Right forelimb (tissue), 1 donor: ENCODE results near the gene TUBA8.
"Not testable (repeated sequence)": the region's sequence is repeated elsewhere in the genome, so short reads cannot be mapped to it uniquely, and the experiment has no call there.

ENCODE experiments used
- DNase-seq: peaks from one replicate; pipeline ENCODE4 v3.0.0-alpha.2; 2018

Gene TUBA8

DNA sequence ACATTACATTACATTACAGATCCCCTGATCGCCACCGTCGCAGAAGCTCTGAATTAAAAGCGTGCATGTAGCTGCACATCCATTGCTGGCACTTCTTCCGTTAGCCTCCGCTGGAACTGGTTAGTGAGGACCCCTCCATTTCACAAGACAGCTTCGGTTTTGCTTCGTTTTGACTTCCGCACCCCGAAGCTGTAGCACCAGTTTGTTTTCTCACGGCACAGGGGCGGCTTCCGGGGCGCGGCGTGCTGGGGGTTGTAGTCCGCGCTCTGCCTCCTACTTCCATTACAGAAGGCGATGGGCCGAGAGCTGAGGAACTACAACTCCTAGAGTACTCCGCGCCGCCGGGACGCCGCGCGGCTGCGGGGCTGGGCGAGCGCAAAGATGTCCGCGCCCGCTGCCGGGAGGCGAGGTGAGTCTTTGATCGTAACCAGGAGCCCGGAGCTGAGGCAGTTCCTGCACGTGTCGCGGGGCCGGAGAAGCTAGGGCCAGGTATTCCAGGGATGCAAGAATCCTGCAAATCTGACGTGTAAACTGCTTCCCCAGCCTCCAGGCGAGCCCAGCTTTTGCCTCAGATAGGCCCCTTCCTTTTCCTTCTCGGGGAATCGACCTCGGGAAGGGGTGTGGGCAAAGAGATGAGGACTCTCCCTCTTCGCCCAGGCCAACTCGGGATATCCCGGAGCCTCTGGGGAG lies 32.8 kb upstream of the TUBA8 start, which contains the start of gene PEX26:
PEX26 (plus strand) TSS at position 352 of the 690 bp plus-strand sequence. CDS start 387 bp downstream, outside the sequence.
- DNase-seq = peak; percentile 95

DNA sequence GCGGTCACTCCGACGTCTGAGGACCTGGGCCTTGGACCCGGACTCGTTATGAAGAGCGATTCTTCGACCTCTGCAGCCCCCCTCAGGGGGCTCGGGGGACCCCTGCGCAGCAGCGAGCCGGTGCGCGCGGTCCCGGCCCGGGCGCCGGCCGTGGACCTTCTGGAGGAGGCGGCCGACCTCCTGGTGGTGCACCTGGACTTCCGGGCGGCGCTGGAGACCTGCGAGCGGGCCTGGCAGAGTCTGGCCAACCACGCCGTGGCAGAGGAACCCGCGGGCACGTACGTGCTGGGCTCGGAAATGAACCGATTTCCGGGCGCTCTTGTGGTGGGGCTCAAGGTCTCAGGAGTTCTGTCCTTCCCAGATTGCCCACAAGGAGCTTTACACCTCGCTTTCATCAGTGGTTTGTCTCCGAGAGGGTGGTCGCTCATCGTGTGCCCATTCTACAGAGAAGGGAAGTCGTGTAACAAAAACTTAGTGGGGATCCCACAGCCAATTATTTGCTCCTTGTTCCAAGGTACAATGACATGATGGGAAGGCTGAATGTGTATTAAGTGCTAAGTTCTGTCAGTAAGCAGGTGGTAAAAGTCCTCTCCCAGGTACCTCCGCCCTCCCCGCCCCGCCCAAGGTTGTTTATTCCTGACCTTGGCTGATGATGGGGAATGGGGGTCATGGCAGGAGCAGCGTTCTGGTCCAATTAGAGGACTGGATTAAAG lies 32.1 kb upstream of the TUBA8 start:
- no peak for DNase-seq

DNA sequence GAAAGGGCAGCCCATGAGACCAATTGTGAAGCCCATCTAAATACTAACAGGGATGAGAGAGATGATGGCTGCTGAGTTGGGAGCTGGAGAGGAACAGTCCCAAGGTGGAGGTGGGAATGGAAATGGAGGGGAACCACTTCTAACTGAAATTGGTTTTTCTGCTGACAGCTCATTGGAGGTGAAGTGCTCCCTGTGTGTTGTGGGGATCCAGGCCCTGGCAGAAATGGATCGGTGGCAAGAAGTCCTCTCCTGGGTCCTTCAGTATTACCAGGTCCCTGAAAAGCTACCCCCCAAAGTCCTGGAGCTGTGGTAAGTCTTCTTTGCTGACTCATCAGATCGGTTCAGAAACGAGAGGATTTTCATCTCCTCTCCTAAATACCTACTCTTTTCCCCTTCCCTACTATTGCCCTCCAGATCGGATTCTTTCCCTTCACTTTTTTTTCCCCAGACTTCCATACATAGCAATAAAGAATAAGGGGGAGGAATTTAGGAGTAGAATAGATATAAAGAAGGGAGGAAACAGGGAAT lies 30.8 kb upstream of the TUBA8 start:
- DNase-seq = no peak

DNA sequence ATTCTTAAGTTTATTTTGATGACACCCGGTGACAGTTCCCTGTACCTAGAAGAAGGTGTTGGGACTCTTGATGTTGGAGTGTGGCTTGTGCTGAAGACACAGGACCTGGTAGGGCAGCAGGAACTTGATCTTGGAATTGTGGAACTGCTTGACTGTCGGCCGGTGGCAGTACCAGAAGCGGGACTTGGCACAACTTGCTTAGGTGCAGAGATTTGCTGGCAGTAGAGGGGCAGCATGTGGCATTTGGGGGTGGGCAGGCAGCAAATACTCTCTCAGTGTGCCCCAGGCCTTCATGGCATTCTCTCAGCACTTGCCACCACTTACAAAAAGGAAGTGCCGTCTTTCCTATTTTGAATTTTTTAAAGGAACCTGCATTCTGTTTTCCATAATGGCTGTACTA lies 29.2 kb upstream of the TUBA8 start:
- no peak for DNase-seq

DNA sequence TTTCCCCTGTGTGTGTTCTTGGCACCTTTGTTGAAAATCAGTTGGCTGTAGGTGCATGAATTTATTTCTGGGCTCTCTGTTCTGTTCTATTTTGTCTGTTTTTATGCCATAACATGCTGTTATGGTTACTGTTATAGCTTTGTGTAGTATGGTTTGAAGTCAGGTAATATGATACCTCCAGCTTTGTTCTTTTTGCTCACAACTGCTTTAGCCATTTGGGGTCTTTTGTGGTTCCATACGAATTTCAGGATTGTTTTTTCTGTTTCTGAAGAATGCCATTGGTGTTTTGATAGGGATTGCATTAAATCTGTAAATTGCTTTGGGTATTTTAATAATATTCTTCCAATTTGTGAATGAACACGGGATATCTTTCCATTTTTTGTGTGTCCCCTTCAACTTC lies 28.1 kb upstream of the TUBA8 start:
- DNase-seq = no peak

DNA sequence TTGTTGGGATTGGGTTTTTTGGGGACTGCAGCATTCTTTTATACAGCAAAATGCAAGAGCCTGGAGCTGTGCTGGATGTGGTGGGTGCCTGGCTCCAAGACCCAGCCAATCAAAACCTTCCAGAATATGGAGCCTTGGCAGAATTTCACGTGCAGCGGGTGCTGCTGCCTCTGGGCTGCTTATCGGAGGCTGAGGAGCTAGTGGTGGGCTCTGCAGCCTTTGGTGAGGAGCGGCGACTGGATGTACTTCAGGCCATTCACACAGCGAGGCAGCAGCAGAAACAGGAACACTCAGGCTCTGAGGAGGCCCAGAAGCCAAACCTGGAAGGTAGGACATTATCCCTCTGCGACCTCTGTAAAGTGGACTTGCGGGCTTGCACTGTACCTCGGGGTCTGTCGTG lies 27.2 kb upstream of the TUBA8 start:
- no peak for DNase-seq

DNA sequence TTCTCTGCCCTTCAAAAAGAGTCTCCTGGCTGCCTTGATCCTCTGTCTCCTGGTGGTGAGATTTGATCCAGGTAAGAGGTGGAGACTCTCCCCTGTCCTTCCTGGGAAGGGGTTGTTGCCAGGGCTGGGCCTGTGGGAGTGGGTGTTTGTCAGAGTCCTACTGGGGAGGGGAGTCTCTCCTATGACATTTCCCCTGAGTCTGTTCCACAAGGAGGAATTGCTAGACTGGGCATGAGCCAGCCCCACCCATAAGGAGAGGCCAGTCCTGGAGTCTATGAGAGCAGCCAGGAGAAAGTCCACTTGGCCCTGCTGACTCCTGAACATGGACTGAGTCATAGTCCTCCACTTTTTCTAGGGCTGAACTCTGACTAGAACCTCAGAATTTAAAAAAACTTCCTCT lies 25.4 kb upstream of the TUBA8 start:
- DNase-seq = no peak

DNA sequence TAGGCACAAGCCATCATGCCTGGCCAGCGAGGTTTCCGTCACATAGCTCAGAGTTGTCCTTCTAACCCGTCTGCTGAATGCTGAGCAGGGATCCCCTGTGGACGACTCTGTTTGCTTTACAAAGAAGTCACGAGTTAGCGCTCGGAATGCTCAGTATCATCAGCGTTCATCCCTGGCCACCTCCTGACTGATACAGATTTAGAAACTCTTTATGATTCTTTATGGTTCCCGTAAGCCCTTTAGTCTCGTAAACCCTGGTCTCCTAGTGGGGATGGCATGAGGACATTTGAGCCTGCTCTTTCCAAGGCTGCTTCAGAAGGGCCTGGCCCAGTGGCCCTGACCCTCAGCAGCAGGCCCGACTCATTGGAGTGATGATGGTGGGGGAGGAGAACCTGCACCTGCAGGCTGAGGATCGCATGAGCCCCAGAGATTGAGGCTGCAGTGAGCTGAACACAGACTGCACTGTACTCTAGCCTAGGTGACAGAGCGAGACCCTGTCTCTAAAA lies 23.2 kb upstream of the TUBA8 start:
- no peak for DNase-seq

DNA sequence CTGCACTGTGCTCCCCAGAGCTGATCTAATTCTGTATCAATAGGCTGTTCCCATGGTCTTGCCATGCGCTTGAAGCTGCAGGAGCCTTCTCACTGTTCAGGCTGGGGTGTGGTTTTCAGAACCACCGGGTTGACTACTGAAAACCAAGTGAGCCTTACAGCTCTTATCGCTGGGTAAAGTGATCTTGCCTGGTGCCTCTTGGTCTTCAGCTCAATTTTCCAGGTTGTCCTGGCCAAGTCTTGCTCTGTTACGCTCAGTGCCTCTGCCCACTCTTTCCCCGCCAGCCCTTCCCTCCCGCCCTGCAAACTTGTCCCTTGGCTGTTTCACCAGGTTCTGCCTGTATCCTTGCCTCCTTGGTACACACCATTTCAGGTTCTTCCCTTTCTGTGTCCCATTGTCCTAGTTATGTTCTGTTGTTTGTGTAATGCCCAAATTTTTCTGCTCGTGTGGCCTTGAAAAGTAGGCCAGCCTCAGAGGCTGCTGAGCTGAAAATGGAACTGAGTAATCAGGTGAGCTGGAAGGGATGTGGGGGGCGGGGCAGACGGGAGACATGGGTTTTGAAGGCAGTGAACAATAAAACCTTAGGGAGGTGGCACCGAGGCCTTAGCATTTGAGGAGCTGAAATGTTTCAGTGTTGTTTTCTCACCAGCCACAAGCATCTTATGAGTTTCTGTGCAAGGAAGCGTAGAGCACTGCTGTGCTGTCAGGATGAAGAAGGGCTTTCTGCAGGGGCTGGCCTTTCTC lies 21.6 kb upstream of the TUBA8 start:
- no peak for DNase-seq

DNA sequence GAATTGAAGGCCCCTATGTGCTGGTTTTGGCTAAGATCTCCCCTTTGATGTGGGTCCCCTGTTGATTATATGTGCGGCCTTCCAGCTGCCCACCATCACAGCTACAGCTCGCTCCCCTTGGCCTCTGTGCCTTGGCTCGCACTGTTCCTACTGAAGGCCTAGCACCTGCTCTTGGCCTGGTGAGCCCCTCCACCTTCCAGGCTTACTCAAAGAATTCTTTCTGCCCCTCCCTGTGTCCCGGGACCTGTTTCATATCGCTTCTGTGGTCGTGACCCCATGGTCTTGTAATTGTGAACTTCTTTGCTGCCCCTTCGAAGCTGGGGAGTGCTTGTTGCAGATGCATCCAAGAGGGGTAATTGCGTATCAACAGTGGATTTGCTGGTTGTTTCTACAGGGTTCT lies 20.3 kb upstream of the TUBA8 start:
- no peak for DNase-seq

DNA sequence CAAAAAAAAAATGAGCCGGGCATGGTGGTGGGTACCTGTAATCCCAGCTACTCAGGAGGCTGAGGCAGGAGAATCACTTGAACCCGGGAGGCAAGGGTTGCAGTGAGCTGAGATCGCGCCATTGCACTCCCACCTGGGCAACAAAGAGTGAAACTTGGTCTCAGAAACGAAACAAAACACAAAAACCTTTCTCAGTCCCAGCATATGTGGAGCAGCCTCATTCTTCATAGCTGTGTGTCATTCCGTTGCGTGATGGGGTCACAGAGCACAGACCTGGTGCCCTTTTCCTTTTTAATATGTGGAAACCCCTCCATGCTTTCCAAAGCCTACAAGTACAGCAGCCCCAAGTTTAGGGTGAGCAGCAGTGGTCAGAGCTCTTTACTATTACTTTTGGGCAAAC lies 19.1 kb upstream of the TUBA8 start:
- no peak for DNase-seq

DNA sequence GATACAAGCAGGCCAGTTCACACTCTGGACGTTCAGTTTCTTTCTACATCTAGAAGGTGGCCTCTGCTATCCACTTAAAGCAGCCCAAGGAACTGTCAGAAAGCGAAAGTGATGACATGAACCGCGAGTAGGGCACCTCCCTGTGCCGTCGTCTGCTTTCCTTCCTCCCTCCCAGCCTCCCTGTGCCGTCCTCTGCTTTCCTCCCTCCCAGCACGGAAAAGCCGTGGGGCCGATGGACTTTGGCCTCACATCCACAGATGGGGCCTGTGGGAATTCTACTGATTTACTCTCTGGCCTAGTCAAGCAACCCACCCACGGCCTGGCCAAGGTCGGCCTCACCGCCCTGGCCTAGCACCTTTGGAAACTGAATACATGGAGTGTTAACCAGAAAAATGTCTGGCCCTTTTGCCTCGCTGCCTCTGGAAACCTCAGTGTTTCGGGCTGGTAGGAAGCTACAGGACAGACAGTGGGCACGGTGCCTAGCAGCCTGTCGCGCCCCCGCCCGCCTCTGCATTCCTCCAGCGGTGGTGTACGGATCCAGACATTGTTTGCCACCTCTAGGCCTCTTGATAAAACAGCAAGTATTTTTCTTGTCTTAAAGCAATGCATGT lies 18.6 kb upstream of the TUBA8 start:
- peak; percentile 63 for DNase-seq

DNA sequence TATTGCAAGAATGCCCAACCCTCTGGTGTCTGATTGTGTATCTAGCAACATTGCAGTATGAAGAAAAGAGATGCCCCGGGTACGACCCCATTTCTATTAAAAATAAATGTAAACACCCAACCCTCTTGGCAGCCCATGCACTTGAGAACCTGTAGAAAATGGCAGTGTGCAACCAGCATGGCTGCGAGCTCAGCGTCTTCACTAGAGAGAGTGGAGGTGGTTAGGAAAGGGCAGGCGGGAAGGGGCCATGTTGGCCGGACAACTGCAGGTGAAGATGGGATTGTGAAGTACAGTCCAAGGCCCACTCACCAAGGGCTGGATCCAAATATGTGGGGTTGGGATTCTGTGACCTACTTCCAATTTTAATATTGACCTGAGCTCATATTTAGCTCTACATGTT lies 16.9 kb upstream of the TUBA8 start:
- DNase-seq = no peak

DNA sequence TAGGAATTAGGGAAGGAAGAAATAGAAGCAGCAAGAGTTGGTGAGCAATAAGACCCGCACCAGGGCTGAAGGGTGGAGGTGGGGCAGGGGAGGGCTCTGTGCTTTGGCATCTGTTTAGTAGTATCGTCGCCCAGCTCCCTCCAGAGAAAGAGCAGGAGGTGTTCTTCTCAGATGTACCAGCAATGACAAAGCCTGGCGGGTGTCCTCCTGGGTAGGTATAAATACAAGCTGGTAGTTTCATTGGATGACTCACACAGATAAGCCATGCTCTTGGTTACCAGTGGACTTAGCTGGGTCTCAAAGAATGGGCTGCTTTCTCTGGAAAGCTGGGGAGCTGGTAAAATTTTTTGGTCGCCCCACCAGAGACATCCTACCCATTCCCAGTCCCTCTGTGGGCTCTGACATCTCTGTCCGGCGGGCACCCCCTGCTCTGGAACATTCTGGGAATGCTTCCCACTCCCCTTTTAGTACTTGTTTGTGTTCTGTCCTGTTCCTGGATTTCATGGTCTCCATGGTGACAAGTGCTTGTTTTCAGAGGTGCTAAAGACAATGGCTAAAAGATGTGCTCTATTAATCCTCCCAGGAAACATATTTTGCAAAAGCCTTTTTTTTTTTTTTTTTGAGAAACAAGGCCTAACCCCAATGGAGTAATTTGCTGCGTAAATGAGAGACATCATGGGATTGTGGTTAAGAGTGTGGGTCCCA lies 15.4 kb upstream of the TUBA8 start:
- DNase-seq = no peak

DNA sequence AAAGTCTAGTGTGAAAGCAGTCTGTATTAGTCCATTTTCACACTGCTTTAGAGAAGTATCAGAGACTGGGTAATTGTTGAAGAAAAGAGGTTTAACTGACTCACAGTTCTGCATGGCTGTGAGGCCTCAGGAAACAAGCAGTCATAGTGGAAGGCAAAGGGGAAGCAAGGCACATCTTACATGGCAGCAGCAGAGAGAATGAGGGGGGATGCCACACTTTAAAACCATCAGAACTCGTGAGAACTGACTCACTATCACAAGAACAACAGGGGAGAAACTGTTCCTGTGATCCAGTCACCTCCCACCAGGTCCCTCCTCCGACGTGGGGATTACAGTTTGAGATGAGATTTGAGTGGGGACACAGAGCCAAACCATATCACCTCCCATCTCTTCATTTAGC lies 13.8 kb upstream of the TUBA8 start:
- no peak for DNase-seq

DNA sequence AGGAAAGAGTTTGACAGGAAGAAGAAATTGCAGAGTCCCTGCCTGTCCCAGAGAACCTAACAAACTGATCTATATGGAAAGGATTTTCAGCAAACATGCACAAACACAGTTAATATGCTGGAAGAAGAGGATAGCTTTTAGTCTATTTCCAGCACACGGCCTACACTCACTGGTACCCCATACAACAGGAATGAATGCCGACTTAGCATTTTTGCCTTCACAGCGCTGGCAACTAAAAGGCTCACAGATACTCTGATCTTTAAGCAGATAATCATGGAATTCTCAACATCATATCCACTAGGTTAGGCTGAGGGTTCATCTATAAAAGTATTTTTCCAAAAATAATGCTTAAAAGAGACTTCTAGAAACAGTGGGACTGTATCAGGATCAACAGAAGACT lies 9.8 kb upstream of the TUBA8 start:
- no peak for DNase-seq

DNA sequence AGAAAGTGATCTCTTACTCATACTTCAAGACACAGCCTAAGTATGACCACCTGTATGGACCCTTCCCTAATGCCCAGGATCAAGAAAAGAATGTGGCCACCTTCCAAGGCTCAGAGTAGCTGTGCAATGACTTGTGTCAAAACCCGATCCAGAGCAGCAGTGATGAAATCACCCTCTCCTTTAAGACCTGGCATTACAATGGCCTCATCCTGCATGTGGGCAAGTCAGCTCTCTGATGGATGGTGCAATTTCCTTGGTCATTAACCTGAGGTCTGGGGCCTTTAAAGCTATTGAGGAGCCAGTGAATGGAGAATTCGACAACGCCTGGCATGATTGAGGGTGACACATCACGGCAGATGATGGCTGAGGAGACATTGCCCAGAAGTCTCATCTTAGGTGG lies 9.1 kb upstream of the TUBA8 start:
- no peak for DNase-seq

DNA sequence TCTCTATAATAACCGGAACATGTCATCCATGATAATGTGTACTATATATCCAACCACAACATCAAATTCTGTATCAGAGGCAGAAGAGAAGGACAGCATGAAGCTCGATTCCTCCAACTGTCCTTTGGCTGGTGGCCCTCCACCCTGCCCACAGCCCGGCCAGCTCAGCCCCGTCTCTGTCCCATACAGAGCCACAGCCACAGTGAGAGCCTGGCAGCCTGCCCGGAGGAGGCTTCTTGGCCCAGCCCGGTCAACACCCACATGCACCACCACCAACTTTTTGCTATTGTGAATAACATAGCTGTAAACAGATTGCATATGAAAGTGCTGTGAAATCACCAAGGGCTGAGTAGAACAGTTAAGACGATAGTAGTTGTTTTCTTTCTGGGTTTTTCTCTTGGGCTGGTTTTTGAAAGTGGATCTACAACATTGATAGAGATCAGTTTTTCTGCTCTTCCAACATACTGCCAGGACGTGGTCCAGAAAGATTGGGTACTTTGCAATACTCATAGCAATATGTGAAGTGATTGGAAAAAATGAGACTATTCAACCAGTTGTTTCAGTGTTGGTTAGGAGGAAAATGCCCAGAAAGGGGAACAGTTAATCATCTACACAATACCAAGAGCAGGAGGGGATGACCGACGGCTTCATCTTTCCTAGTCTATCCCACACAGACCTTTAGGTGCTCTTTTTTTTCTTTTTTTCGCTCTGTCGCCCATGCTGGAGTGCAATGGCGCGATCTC lies 6.9 kb upstream of the TUBA8 start:
- no peak for DNase-seq

DNA sequence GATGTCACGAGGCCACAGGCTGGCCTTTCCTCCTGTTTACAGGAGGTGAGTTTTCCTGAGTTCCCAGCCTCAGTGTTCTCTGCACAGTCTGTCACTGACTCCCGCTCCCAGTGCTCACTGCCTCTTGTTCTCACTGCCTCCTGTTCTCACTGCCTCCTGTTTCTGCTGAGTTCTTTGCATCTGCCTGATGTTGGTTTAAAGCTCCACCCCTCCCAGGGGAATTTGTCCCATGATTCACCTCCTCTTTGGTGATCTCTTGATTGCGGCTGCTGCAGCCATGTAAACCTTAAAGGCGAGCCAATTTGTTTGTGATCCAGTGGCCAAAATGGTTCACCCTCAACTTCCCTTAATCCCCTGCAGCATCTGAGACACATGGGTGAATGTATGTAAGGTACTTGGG lies 6.0 kb upstream of the TUBA8 start:
- no peak for DNase-seq

DNA sequence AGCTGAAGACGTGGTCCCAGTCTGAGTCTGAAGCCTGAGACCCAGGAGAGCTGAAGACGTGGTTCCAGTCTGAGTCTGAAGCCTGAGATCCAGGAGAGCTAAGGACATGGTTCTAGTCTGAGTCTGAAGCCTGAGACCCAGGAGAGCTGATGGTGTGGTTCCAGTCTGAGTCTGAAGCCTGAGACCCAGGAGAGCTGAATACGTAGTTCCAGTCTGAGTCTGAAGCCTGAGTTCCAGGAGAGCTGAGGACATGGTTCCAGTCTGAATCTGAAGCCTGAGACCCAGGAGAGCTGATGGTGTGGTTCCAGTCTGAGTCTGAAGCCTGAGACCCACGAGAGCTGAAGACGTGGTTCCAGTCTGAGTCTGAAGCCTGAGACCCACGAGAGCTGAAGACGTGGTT lies 4.6 kb upstream of the TUBA8 start:
- not testable (repeated sequence) for DNase-seq

DNA sequence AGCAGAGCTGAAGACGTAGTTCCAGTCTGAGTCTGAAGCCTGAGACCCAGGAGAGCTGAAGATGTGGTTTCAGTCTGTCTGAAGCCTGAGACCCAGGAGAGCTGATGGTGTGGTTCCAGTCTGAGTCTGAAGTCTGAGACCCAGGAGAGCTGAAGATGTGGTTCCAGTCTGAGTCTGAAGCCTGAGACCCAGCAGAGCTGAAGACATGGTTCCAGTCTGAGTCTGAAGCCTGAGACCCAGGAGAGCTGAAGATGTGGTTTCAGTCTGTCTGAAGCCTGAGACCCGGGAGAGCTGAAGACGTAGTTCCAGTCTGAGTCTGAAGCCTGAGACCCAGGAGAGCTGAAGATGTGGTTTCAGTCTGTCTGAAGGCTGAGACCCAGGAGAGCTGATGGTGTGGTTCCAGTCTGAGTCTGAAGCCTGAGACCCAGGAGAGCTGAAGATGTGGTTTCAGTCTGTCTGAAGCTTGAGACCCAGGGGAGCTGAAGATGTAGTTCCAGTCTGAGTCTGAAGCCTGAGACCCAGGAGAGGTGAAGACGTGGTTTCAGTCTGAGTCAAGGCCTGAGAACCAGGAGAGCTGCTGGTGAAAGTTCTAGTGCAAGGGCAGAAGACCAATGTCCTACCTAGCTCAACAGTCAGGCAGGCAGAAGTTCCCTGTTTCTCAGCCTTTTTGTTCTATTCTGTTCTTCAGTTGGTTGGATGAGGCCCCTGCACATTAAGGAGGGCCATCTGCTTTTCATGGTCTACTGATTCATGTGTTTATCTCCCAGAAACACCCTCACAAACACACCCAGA lies 3.9 kb upstream of the TUBA8 start:
- DNase-seq = not testable (repeated sequence)
